HG03342 (cell line): ENCODE results near the gene ABHD8.

Experiments used
- ATAC-seq: cut with Tn5 transposase; IDR thresholded peaks from one replicate; pipeline ENCODE4 v1.9.1; 2021; ENCODE audit warnings: mild to moderate bottlenecking, moderate library complexity; ENCODE audit not compliant: unreplicated experiment

The ABHD8 gene

DNA sequence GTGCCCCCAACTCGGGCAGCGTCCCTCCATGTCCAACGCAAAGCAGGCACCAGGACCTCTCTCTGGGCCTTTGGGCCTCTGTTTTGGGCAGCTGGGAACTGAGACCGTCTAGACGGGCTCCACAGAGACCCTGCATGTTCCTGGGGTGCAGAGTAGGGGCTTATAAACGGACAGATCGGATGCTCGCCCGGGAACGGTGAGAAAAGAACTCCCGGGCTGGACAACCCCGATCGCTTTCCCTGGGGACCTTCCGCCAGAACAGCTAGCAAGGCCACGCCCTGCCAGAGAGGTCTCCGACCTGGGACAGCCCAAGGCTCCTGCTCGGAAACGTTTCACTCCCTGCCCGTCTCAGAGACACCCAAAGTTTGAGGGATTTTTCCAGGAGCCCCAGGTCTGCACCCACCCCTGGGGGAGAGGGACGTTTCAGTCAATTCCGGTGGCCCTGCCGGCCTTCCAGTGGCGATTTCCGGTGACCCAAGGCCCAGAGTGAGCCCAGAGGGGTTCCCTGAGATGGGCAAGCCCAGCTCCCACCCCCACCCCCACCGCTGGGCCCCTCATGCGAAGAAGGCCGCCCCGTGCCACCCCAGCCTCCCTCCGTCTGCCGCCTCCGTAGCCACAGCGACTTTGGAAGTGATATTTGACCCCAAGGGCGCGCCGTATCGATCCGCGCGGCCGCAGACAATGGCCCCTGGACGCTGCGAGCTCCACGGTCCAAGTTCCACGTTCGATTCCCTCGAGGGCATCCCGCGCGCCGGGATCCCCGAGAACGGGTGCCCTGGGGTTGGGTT is 59.2 kb downstream of the ABHD8 start:
- no peak for ATAC-seq

DNA sequence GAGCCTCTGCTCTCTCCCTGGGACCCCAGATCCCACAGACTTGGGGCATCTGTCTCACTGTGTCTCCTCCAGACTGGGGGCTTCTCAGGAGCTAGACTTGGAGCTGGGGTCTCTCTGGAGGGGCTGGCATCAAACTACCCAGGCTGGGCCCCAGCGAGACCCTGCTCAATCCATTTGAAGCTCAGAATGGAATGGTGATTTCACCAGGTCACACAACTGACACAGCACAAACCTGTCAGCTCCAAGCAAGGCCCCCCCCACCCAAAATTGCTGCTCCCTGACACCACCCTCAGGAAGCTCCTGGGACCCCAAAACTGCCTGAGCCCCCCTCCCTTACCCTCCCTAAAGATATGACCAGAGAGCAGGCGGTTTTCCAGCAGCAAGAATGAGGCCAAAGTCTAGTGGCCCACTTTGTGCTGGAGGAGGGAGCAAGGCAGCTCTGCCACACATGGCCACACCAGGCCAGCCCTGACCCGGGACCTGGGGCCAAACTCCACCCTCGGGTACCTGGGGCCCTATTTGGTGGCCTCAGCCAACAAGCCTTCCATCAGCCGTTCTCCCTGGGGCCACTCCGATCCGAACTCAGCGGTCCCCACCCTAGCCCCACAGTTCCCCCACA is 59.9 kb downstream of the ABHD8 start:
- ATAC-seq: no peak

DNA sequence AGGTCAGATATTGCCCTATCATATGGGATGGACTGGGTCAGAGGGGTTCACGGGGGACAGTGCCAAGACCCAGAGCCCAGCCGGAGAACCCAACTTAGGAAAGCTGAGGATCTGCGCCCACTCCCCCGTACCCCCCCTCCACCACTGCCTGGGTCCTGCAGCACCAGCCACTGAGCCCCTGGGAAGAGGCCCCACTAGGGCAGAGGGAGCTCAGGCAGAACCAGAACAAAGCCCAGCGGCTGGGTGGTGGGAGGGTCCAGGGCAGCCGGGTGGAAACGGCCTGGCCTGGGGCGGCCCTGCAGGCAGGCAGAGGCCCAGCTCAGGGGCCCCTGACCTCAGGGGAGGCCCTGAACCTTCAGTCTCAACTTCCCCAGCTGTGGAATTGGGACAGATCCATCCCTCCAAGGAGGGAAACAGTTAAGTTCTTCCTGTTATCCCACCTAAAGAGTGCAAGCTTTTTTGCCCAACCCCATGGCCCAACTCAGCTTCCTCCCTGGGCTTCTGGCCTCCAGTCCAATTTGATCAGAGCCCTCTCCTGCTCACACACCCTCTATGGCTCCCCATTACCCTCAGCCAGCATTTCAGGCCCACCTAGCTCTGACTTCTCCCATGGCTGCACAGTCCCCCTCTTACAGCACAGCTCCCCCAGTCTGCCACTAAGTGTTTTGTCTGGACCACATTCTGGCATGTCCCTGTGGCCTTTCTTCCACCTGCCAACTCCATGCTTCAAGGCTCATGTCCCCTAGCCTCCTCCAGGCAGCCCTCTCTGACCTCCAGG is 60.6 kb downstream of the ABHD8 start:
- ATAC-seq: no peak
